ENCODE results near the gene RBMS3.
A peak's percentile ranks its signal among the peaks of the same experiment; 100 is the strongest.
"Not testable (repeated sequence)": the region's sequence is repeated elsewhere in the genome, so short reads cannot be mapped to it uniquely, and the experiment has no call there.

Gene RBMS3

DNA sequence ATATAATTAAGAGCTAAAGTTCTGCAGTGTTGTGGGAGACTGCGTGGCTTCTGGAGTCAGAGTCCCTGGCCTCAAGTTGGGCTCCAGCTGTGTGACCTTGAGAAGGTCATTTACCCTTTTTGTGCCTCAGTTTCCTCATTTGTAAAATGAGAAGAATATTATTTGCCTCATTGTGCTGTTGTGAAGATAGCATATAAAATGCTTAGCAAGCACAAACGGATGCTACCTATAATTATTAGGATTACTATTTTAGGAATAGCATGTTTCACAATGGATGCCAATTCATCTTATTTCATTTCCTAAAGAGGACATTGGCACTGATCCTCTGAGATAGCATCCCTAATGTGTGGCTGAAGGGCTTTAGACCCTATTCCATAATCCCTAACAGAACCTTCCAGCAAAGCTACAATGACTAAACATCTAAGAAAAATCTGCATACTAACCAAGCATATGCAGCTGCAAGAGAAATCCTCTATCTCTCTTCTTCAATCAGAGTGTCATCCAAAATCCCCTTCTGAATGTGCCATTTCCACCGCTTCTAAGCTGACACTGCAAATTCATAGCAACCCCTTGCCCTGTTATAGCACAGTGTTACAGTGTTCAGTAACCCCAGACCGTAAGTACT is 148.3 kb downstream of the RBMS3 start:
- DNase-seq (ENCODE audit: low read depth, low spot score) = no peak

DNA sequence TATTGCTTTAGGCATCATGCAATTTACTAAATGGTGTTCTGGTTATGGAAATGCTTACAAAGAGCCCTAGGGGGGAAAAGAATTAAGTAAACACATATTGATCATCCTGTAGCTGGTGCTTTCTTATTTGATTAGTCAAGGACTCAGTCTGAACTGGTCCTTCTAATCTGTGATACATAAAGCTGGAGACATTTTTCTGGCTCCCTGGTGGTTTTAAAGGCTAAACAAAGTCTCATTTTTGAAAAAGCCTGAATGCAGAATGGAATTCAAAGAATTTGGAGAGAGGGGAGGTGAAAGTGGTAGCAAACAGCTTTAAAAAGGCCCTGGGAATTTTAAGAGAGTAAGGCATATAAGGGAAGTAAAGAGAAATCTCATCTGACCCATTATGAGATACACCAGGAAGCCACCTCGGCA is 149.7 kb downstream of the RBMS3 start:
- no peak for DNase-seq (ENCODE audit: low read depth, low spot score)

DNA sequence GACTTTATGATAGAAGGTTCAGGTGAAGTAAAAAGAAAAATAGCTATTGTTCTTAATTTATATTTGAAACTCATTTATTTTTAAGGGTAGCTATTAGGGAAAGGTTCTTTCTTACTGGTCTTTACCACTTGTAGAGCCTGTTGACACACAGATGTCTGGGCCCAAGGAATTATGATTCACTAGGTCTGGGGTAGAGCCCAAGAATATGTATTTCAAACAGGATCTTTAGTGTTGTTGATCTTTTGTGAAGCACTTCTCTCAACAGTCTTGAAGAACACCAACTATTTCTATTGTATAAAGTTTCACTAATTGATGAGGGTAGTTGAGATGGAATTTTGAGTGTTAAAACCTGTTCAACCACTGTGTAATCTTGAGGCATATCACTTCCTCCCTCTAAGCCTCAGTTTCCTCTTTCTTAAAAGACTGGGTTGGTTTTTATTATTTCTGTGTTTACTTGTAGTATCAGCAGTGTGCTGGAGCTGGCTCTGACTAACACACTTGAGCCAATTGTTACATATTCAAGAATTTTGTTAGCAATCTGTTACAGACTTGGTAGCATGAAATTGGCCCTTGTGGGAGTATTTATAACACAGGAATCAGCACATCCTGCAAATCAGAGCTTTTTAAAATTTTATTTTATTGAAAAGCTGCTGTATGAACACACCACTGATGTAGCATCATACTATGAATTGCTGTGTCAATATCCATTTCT is 155.9 kb downstream of the RBMS3 start:
- no peak for DNase-seq (ENCODE audit: low read depth, low spot score)

DNA sequence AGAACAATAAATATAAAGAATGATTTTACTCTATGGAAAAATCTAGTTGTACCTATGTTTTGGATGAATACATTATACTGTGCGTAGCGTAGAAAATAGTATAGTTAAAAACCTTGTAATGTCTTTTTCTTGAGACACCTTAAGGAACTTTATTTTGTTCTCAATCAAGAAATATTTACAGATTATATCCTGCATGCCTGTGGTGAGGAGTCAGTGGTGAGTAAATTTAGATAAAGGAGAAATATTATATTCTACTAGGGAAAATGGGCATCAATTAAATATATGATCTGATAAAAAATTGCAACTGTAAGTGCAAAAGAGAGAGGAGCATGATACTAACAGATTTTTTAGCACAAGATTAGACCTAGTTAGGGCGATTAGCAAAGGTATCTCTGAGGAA is 157.7 kb downstream of the RBMS3 start:
- DNase-seq (ENCODE audit: low read depth, low spot score) = no peak

DNA sequence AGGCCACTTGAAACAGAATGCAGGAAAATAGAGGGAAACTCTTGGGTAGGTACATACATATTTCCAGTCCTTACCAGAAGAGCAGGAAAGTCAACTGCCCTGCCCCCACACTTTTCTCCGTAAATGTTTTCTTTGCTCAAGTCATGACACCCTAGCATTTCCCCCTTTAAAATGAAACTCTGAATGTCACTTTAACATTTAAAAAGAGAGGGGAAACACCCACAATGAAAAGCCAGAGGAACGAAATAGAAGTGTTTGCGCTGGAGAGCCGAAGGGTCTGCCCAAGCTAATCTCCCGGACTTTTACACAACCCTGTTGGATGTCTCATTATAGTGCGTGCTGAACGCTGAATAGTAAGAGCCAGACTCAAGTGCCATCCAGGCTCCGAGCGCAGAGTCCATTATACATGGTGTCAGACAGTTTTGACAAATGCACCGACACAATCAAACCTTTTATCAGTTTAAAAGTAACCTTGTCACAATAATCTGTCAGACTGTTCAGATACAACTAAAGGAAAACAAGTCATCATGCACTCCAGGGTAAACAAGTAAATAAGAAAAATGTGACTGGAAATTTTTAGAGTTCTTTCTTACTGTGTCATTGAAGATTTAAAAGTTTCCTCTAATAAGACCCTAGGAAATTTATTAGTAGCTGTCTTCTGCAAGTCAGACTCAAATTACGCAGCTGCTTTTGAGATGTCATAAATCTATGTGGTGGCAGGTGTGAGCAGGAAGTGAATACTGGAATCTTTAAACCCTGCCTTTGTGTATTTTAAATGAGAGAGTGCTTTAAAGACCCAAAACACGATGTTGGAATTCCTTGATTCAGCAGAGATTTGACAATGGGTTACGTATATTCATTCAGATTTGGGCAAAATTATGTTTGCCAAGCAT is 159.8 kb downstream of the RBMS3 start:
- DNase-seq (ENCODE audit: low read depth, low spot score) = no peak

DNA sequence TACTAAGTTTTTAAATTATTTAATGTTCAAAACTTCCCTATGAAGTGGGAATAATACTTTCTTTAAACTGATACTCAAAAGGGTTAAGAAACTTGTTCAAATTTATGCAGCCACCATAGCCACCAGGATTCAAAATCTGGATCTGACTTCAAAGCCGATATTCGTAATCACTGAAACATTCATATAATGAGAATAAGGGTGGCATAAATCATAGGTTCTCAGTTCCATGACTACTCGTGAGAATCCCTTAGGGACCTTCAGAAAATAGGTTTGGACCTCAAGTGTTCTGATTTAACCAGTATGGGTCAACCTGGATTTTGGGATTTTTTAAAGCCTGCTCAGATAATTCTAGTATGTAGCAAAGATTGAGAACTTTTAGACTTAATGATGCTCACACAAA is 160.6 kb downstream of the RBMS3 start:
- no peak for DNase-seq (ENCODE audit: low read depth, low spot score)

DNA sequence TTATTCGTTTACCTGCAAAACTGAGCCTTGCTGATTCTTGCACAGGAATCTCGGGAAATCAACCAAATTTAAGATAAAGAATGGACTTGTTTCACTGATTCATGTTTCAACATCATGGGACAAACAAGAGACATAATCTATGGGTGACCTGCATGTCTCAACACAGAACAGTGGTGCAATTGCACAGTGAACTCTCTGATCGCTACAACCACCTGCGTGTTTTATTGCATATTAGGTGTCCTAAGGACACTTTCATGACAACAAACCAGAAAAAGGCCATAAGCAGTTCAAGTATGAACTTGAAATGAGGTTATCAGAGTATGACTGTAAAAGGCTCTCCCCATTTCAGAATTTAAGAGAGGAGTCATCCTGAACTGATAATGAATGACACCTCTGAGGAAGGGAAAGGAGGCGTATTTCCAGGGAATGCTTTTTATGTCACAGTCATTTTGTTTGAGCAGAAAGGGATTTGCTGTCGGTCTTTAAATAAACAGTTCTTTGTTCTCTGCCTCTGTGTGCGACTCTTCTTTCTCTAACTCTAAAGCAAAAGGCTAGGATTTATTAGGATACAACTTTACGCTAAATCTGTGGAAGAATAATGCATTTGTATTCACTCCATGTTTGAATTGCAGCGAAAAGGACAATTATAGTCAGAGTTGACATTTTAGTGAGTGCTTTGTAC is 167.2 kb downstream of the RBMS3 start:
- DNase-seq (ENCODE audit: low read depth, low spot score) = no peak

DNA sequence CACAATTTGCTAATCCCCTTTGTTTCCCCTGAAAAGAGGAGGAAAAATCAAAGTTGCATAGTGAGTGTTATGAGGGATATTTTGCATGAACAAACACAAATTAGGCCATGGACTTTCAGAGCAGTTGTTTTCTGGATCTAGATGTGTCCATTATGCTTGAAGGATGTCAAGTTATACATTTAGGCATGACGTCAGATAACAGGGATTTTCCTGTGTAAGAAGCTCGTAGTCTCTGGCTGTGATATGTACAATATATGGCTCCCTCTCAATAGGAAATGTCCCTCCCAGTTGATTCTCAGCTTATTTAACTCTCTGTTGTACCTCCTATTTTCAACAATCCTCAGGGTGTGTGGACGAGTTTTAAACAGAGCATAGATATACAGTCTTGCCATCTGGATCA is 171.0 kb downstream of the RBMS3 start:
- DNase-seq (ENCODE audit: low read depth, low spot score) = no peak

DNA sequence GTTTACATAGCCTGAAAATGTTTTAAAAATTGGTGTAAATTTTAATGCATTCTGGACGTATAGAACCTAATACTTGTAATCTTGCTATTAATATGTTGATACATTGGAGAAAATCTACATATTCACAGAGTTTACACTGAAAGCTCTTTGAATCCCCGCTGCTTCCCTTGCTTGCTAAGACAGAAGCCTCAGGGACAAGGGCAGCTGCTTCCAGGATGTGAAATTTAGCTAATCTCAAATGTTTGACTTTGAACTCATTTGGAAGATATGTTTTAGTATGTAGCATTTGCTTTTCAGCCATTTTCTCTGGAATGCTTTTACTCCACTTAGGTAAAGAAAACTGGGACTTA is 172.0 kb downstream of the RBMS3 start:
- no peak for DNase-seq (ENCODE audit: low read depth, low spot score)

DNA sequence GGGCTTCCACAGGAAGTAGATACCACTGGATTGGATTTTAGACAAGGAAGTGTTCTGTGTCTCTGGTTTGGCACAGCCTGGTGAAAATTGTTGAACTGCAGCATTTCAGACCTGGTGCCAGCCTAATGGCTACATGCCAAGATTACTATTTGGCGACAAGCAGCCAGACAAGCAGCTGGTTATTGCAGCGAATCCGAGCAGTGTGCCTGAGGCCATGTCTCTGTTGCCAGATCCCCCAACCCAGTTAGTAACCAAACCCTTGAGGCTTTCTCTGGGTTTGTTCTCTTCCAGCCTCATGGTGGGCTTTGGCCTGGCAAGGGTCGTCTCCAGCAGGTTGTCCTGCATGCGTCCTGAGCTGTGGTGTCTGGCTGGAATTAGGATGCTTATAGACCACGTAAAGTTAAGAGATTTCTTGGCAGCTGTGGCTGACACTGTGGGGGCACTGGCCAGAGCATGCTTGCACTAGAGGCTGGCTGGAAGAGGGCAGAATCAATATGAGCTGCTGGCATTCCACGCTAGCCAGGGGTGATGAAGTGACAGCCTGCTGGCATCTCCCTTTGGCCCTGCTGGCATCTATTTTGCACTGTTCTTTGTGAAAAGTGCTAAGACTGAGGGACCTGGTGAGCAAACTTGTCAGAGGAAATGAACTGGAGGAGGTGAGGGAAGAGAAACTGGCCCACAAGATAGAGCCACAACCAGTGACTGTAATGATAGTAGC is 172.6 kb downstream of the RBMS3 start:
- DNase-seq (ENCODE audit: low read depth, low spot score) = no peak

DNA sequence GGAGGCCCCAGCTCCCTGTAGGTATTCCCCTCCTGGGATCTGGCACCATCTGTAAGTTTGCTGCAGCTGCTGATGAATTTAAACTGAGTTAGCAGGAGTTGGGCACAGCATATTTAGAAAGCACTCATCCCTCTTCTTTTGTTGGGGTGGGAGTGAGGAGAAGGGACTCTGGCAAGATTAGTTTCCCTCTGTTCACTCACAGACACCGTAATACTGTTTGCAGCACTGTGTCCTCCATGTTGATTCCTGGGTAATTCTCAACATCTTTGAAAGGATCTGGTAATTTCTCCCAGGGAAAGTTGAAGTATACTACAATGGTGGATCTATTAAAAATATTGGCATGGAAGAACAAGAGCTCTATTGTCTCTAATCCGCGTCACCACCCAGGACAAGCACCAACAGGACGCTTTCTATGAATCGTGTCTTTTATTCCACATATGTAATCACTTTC is 173.3 kb downstream of the RBMS3 start:
- no peak for DNase-seq (ENCODE audit: low read depth, low spot score)

DNA sequence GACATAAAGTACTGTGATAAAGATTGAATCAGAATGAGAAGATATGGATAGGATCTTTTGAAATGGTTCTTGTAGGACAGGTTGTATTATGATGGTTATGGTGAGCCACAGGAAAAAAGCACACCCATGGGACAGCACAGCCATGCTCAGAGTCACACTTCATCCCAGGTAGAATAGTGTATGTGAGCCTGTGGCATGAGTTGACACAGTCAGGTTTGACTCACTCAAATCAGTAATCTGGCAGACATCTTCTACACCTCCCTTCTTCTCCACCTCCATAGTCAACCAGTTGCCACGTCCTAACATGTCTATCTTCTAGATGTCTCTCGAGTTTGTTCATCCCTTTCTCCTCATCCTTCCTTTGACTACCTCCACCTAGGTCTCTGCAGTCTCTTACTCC is 176.0 kb downstream of the RBMS3 start:
- no peak for DNase-seq (ENCODE audit: low read depth, low spot score)

DNA sequence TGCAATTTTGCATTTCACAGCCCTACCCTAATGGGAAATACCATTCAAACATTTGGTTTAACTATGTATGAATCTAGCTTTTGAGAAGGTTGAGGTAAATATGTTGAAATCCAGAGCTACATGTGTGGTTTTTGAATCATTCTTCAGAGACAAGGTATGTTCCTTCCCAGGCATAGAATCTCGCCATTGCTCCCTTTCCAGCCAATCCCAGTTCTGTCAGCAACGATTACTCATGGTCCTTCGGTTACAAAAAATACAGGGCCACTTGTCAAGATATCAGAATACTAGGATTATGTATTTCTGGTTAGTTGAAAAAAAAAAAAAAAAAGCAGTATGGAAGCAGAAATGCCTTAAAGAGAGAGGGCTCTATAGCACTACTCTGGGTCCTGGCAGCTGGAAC is 182.4 kb downstream of the RBMS3 start:
- no peak for DNase-seq (ENCODE audit: low read depth, low spot score)

DNA sequence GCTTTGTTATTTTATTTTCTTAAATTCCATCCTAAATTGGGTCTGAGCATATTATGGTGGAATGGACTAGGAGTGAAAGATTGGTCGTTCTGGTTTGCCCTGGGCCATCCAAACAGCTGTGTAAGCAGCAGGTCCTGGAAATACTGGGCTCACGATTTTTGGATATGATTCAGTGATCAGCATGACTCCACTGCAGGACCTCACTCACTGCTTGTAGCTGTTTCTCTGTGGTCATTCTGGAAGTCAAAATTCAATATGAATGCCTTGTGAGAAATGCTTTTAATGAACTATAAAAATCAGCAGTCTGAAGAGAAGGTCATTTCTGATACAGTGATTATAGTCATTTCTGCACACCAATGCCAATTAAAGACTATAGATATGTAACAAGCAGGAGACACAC is 185.0 kb downstream of the RBMS3 start:
- no peak for DNase-seq (ENCODE audit: low read depth, low spot score)

DNA sequence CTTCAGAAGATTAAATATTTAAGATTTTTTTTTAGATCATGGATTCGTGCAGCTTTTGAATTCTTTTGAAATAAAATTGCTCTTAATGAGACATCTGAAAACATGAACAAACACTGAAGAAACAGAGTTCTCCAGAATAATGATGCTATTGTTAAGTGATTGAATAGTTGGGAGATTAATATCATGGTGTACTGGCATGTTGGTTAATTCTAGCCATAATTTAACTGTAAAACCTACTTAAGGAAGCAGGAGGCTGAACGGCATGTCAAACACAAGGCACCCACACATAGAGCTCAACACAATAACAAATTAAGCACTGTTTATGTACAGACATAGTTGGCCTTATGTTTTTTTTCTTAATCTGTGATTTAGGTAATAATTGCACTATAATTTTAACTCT is 185.6 kb downstream of the RBMS3 start:
- DNase-seq (ENCODE audit: low read depth, low spot score) = no peak

DNA sequence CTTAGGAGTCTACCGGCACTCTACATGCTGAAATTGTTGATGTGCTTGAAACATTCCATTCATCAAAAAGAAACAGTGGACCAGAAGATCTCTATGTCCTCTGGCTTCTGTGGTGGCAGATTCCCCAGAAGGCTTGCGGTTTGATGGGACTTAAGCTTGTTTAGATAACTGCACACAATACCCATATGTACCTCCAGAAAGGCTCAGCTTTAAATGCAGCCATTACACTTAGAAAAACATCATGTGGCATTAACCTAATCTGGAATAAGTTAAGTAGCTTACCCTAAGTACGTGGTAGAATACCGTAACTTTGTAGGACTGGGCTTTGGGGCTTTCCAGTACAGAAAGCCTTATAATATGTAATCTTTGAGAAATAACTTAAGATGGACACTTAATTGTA is 187.3 kb downstream of the RBMS3 start:
- no peak for DNase-seq (ENCODE audit: low read depth, low spot score)

DNA sequence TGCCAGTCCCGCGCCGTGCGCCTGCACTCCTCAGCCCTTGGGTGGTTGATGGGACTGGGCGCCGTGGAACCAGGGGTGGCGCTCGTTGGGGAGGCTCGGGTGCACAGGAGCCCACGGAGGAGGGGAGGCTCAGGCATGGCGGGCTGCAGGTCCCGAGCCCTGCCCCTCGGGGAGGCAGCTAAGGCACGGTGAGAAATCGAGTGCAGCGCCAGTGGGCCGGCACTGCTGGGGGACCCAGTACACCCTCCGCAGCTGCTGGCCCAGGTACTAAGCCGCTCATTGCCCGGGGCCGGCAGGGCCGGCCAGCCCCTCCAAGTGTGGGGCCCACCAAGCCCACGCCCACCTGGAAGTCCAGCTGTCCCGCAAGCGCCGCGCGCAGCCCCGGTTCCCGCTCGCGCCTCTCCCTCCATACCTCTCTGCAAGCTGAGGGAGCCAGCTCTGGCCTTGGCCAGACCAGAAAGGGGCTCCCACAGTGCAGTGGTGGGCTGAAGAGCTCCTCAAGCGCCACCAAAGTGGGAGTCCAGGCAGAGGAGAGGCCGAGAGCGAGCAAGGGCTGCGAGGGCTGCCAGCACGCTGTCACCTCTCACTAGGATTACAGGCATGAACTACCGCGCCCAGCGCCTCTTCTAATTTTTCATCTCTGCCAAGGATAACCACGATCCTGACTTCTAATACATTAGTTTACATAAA is 192.8 kb downstream of the RBMS3 start:
- not testable (repeated sequence) for DNase-seq (ENCODE audit: low read depth, low spot score)

DNA sequence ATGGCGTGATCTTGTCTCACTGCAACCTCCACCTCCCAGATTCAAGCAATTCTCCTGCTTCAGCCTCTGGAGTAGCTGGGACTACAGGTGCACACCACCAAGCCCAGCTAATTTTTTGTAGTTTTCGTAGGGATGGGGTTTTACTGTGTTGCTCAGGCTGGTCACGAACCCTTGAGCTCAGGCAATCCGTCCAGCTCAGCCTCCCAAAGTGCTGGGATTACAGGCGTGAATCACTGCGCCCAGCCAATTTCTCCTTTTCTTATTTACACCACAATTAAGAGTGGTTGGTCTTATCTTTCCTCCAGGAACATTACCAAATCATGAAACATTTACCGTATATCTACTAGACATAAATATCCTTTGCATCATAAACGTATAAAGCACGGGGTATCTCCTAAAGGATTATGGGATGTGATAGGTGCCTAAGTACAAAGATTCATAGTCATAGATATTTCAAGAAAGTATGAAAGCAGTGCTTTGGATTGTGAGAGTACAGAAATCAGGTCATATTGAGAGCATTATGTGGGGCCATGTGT is 194.5 kb downstream of the RBMS3 start:
- no peak for DNase-seq (ENCODE audit: low read depth, low spot score)

DNA sequence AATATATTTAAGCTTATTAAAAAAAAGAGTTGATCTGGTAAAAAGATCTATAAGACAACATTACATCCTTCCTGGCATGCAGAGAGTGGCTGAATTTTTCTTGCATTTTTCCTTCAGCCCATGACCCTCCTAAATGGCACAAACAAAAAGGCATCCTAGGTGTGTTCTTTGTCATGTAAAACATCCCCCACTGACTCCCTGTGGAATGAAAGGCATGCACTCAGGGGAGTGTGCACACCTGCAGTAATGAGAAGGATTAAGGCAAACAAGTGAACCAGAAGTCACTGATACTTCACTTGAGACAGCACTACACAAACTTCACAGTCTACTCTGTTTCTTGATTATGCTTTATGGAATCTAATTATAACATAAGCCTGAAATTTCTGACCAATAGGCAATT is 195.0 kb downstream of the RBMS3 start:
- peak; percentile 90 for DNase-seq (ENCODE audit: low read depth, low spot score)

DNA sequence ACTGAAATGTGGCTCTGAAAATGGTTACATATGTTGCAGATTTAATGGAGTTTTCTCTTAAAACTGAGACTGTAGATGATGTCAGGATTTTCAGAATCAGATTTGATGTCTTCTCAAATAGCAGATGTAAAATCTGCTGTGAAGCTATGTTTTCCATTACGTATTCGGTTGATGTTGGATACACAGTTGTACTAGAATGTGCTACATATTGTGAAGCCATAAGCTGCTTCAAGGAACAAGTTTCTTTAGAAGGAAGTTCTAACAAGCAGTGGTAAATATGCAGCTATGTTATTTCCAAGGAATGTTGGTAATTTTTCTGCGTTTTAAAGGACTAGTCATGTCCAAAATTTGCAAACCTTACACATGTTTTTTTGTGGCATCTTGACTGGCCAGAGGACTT is 197.7 kb downstream of the RBMS3 start:
- DNase-seq (ENCODE audit: low read depth, low spot score) = no peak

DNA sequence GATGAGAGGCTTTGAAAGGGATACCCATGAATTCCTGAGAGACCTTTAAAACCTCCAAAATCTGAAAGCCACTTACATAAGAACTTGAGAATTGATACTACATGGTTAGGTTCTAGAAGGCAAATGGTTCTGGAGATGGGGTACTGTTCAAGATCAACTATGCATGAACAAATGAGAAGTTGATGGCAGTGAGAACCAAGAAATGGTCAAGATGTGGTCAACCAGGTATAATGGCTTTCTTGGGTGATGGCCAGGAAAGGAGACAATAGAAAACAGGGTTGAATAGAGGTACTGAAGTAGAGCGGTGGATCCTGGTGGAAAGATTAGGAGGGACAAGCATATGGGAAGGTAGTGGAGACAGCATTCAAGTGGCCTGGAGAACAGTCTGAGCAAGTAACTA is 200.4 kb downstream of the RBMS3 start:
- DNase-seq (ENCODE audit: low read depth, low spot score) = no peak
